K562 (cell line): ENCODE data around the gene RAMP2. TPM values are rescaled to one million over a fixed set of nuclear protein-coding genes. Genes with fewer than 3 reads are reported as not detected.

Experiments
- BCL6 ChIP-seq: fragments of 250-450 bp; sonication (Bioruptor Pico); IDR thresholded peaks from 2 replicates; pipeline ENCODE4 v1.4.0; 2020
- BRF1 ChIP-seq: IDR thresholded peaks from 3 replicates; pipeline ENCODE4 v1.6.1; 2011; ENCODE audit warnings: borderline replicate concordance, mild to moderate bottlenecking; ENCODE audit not compliant: insufficient read length; ENCODE audit errors: extremely low read depth
- CHAMP1 ChIP-seq: fragments of 450-650 bp; IDR thresholded peaks from 2 replicates; pipeline ENCODE4 v1.6.1; 2016; ENCODE audit warnings: mild to moderate bottlenecking
- FOS ChIP-seq: IDR thresholded peaks from 3 replicates; pipeline ENCODE4 v1.6.1; 2011; ENCODE audit not compliant: insufficient read length; ENCODE audit errors: extremely low read depth
- GABPA ChIP-seq: fragments of 200-800 bp; sonication (Bioruptor generic); conservative IDR thresholded peaks from 2 replicates; pipeline ENCODE4 v1.6.1; 2016; ENCODE audit warnings: low read depth, missing genetic modification characterization, missing compliant biosample characterization
- KLF6 ChIP-seq: fragments of 250-450 bp; sonication (Bioruptor Pico); IDR thresholded peaks from 2 replicates; pipeline ENCODE4 v1.4.0; 2020; ENCODE audit warnings: mild to moderate bottlenecking, moderate library complexity, borderline replicate concordance
- RAD21 ChIP-seq, 2 experiments: fragments of 250-450 bp in 1 of 2; fragments of 450-650 bp in 1 of 2; sonication (Bioruptor Pico) in 1 of 2; formaldehyde crosslinking in 1 of 2; IDR thresholded peaks in 1 of 2; conservative IDR thresholded peaks in 1 of 2; 2 replicates each; pipeline versions ENCODE4 v1.4.0 to v1.8.0; 2020 to 2022; ENCODE audit warnings: mild to moderate bottlenecking in 2 of 2, moderate library complexity in 1 of 2
- RBM25 ChIP-seq: fragments of 200-400 bp; formaldehyde crosslinking; IDR thresholded peaks from 2 replicates; pipeline ENCODE4 v1.6.1; 2018; ENCODE audit warnings: low read length, low read depth, moderate library complexity; ENCODE audit not compliant: severe bottlenecking
- SETDB1 ChIP-seq: IDR thresholded peaks from one replicate; pipeline ENCODE4 v1.6.1; 2012; ENCODE audit warnings: low read length, control low read depth, inconsistent platforms
- SP2 ChIP-seq: IDR thresholded peaks from 2 replicates; pipeline ENCODE4 v1.6.1; 2011; ENCODE audit warnings: mild to moderate bottlenecking, low read depth, low read length, moderate library complexity; ENCODE audit not compliant: poor library complexity, severe bottlenecking; ENCODE audit errors: extremely low read depth
- TCF15 ChIP-seq: fragments of 250-450 bp; sonication (Bioruptor Pico); IDR thresholded peaks from 2 replicates; pipeline ENCODE4 v1.8.0; 2022; ENCODE audit warnings: moderate library complexity, mild to moderate bottlenecking, inconsistent platforms
- THAP7 ChIP-seq: fragments of 250-450 bp; sonication (Bioruptor Pico); IDR thresholded peaks from 2 replicates; pipeline ENCODE4 v1.5.0; 2021
- ZFP36 ChIP-seq: fragments of 150-350 bp; IDR thresholded peaks from 2 replicates; pipeline ENCODE4 v1.6.1; 2018; ENCODE audit warnings: low read length, low read depth; ENCODE audit not compliant: partially characterized antibody
- polyA plus RNA-seq, 8 experiments: library from polyadenylated mRNA; depleted of rRNA in 4 of 8; stranded (reverse) in 5 of 8; unstranded in 3 of 8; fragments of >200 nt; fragmentation: Nextera tagmentation in 2 of 8; fragmentation: Illumina TruSeq in 1 of 8; extraction: Ambion mirVana in 2 of 8; extraction: Trizol in 1 of 8; gene quantifications; 2 replicates each; pipeline versions ENCODE4 v1.2.1 to v1.2.3, GENCODE V29; 2011 to 2014; ENCODE audit warnings: inconsistent platforms in 1 of 8, missing spikeins in 1 of 8
- total RNA-seq, 7 experiments: library from RNA; depleted of rRNA in 6 of 7; stranded (reverse); fragments of >200 nt in 6 of 7; fragmentation: Illumina TruSeq in 2 of 7; extraction: Trizol in 2 of 7; gene quantifications; 2 replicates each; pipeline versions ENCODE4 v1.2.1 to v1.2.3, GENCODE V29; 2011 to 2021; ENCODE audit warnings: low replicate concordance in 1 of 7
- TF ChIP-seq, protein P1 (sequence below): fragments of 250-450 bp; sonication (Bioruptor Pico); IDR thresholded peaks from 2 replicates; pipeline ENCODE4 v1.4.0; 2020

The RAMP2 gene
- total and polyA plus RNA-seq, 9 of the 15 experiments (the other 6 are each of a cell fraction or from before 2014, with no cell fraction given) = not detected

DNA sequence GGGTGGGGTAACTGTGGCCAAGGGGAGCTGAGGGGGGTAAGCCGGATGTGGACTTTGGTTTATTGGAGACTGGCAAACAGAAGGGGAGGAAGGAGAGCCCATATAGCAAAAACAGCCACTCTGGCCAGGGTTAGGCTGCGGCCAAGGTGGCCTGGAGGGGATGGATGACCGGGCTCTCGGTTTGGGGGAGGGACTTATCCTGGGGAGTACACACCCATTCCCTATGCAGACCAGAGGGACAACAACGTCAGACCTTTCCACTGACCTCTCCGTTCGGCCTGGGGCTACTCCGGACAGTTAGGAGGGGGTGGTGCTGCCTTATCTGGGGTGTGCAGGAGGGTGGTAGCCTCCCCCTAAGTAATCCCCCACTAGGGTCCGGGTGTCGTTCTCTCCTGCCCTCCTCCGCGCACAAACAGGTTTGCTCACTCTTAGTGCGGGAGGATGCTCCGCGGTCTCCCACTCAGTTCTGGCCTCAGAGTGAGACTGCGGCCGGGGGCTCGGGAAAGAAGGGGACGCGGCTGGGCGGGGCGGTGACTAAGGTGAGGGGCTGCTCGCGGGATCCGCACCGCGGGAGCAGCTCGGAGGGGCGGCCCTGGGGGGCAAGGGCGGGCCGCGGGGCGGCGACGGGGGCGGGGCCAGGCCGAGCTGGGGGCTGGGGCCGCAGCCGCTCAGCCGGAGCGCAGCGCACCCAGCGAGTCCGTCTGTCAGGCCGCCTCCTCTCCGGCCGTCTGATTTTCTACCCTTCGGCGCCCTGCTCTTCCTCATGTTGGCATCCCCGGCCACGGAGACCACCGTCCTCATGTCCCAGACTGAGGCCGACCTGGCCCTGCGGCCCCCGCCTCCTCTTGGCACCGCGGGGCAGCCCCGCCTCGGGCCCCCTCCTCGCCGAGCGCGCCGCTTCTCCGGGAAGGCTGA lies 19.2 kb downstream of the RAMP2 start, which contains the start of gene WNK4 (continued):
- TF ChIP-seq CHAMP1 (no peak), KLF6 (no peak), SP2 (no peak), SETDB1 (no peak), FOS (no peak), RBM25 (no peak), THAP7 (CRISPR knock-in tag) (0 out of 2 replicates have a peak, but pooled peaks have one; percentile 28), TCF15 (no peak), BCL6 (CRISPR knock-in tag) (no peak), BRF1 (no peak), ZFP36 (no peak), GABPA (tag) (no peak), RAD21 (CRISPR knock-in tag; conservative IDR thresholded peaks at IDR 0.05 in 1 of 2, IDR thresholded peaks at IDR 0.05 in 1 of 2) (peak in 1 of 2 experiments; percentile 30; a peak in 1 of 4 replicates)
- TF ChIP-seq, protein P1, sequence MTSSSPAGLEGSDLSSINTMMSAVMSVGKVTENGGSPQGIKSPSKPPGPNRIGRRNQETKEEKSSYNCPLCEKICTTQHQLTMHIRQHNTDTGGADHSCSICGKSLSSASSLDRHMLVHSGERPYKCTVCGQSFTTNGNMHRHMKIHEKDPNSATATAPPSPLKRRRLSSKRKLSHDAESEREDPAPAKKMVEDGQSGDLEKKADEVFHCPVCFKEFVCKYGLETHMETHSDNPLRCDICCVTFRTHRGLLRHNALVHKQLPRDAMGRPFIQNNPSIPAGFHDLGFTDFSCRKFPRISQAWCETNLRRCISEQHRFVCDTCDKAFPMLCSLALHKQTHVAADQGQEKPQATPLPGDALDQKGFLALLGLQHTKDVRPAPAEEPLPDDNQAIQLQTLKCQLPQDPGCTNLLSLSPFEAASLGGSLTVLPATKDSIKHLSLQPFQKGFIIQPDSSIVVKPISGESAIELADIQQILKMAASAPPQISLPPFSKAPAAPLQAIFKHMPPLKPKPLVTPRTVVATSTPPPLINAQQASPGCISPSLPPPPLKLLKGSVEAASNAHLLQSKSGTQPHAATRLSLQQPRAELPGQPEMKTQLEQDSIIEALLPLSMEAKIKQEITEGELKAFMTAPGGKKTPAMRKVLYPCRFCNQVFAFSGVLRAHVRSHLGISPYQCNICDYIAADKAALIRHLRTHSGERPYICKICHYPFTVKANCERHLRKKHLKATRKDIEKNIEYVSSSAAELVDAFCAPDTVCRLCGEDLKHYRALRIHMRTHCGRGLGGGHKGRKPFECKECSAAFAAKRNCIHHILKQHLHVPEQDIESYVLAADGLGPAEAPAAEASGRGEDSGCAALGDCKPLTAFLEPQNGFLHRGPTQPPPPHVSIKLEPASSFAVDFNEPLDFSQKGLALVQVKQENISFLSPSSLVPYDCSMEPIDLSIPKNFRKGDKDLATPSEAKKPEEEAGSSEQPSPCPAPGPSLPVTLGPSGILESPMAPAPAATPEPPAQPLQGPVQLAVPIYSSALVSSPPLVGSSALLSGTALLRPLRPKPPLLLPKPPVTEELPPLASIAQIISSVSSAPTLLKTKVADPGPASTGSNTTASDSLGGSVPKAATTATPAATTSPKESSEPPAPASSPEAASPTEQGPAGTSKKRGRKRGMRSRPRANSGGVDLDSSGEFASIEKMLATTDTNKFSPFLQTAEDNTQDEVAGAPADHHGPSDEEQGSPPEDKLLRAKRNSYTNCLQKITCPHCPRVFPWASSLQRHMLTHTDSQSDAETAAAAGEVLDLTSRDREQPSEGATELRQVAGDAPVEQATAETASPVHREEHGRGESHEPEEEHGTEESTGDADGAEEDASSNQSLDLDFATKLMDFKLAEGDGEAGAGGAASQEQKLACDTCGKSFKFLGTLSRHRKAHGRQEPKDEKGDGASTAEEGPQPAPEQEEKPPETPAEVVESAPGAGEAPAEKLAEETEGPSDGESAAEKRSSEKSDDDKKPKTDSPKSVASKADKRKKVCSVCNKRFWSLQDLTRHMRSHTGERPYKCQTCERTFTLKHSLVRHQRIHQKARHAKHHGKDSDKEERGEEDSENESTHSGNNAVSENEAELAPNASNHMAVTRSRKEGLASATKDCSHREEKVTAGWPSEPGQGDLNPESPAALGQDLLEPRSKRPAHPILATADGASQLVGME (CRISPR knock-in tag) = no peak
